ENCODE measurements around the gene TUSC2. TPM values are rescaled to one million over a fixed set of nuclear protein-coding genes. Genes with fewer than 3 reads are reported as not detected.

Gene TUSC2
- total and polyA plus RNA-seq, 10 of the 15 experiments (the other 5 are each of a cell fraction or from before 2014, with no cell fraction given), result 4.0 to 73.8 (median 34.3) TPM

DNA sequence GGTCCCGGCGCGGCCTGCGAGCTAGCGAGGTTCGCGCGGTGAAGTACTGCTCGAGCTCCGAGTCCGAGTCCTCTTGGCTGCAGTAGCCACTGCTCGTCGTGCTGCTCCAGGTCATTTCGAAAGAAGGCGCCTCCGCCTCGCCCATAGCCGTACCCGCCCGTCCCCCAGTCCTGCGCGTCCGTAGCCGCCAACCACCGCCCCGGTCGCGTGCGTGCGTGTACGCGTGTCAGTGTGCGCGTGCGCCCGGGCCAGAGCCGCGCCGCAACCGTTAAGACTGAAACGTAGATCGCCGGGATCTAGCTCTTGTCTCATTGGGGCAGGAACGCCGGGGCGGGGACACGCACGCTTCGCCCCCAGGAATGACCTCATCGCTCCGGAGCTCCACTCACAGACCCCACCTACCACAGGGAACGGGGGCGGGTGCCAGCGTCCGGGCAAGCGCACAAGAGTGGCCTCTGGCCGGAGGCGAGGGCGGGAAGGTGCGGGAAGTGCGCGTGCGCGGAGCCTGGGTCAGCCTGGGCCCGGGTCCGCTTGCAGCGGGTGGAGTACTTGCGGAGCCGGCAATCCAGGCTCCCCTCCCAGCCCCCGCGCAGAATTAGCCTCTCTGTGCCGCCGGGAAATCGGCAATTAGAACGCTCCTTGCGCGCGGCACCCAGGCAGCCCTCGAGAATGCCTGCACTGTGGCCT lies 9.3 kb upstream of the TUSC2 start (continued):
- TF ChIP-seq NKRF (conservative IDR thresholded peaks at IDR 0.05) (peak; percentile 98), TAF1 (IDR thresholded peaks at IDR 0.05; ENCODE audit: borderline replicate concordance, low read depth, low read length) (peak; percentile 13; the same call in 1 of the 2 replicates), ATF7 (IDR thresholded peaks at IDR 0.05; ENCODE audit: low read depth) (peak; percentile 98), SMAD5 (IDR thresholded peaks at IDR 0.05; ENCODE audit: low read depth) (peak; percentile 56; the same call in 1 of the 2 replicates), NR2F1 (conservative IDR thresholded peaks at IDR 0.05) (peak; percentile 68), MYB (IDR thresholded peaks at IDR 0.05; ENCODE audit: borderline replicate concordance, low read depth, low read length) (peak; percentile 78; the same call in 1 of the 2 replicates), POLR2A (IDR thresholded peaks at IDR 0.05; ENCODE audit: low read depth, low read length) (peak; percentile 92), SP1 (IDR thresholded peaks at IDR 0.05; ENCODE audit: low read depth, low read length) (peak; percentile 60), JUND (IDR thresholded peaks at IDR 0.05; ENCODE audit: low read depth, low read length) (peak; percentile 81), NBN (IDR thresholded peaks at IDR 0.05) (peak; percentile 48), RFX5 (IDR thresholded peaks at IDR 0.05; ENCODE audit: low read depth, low read length) (peak; percentile 19; the same call in 1 of the 2 replicates), BACH1 (IDR thresholded peaks at IDR 0.05; ENCODE audit: borderline replicate concordance) (peak; percentile 74), EGR1 (IDR thresholded peaks at IDR 0.05; ENCODE audit: borderline replicate concordance in 1 of 2, low read depth in 2 of 2, low read length in 2 of 2) (peak in 1 of 2 experiments; percentile 94; a peak in 2 of 3 replicates), HDAC6 (IDR thresholded peaks at IDR 0.05; ENCODE audit: unreplicated experiment) (no peak), ZNF207 (IDR thresholded peaks at IDR 0.05; ENCODE audit: borderline replicate concordance) (peak; percentile 62; the same call in 1 of the 2 replicates), TCF3 (IDR thresholded peaks at IDR 0.05; ENCODE audit: borderline replicate concordance, insufficient read depth, low read depth, low read length) (peak; percentile 46; the same call in 1 of the 2 replicates), POLR2AphosphoS2 (IDR thresholded peaks at IDR 0.05; ENCODE audit: low read depth, low read length) (0 out of 2 replicates have a peak, but pooled peaks have one; percentile 77), FOXK2 (IDR thresholded peaks at IDR 0.05) (no peak), HDGF (IDR thresholded peaks at IDR 0.05) (peak; percentile 95; the same call in 1 of the 2 replicates), GATAD2B (conservative IDR thresholded peaks at IDR 0.05; ENCODE audit: low read depth) (no peak; the same call in 1 of the 2 replicates), ZNF622 (IDR thresholded peaks at IDR 0.05) (no peak), MXI1 (IDR thresholded peaks at IDR 0.05; ENCODE audit: low read depth, low read length) (peak; percentile 93), TBL1XR1 (IDR thresholded peaks at IDR 0.05; ENCODE audit: low read depth, low read length) (0 out of 2 replicates have a peak, but pooled peaks have one; percentile 12), BHLHE40 (IDR thresholded peaks at IDR 0.05; ENCODE audit: borderline replicate concordance in 1 of 2, low read depth in 2 of 2, low read length in 1 of 2) (peak; percentile 98 to 100)
- TF ChIP-seq, protein P1, sequence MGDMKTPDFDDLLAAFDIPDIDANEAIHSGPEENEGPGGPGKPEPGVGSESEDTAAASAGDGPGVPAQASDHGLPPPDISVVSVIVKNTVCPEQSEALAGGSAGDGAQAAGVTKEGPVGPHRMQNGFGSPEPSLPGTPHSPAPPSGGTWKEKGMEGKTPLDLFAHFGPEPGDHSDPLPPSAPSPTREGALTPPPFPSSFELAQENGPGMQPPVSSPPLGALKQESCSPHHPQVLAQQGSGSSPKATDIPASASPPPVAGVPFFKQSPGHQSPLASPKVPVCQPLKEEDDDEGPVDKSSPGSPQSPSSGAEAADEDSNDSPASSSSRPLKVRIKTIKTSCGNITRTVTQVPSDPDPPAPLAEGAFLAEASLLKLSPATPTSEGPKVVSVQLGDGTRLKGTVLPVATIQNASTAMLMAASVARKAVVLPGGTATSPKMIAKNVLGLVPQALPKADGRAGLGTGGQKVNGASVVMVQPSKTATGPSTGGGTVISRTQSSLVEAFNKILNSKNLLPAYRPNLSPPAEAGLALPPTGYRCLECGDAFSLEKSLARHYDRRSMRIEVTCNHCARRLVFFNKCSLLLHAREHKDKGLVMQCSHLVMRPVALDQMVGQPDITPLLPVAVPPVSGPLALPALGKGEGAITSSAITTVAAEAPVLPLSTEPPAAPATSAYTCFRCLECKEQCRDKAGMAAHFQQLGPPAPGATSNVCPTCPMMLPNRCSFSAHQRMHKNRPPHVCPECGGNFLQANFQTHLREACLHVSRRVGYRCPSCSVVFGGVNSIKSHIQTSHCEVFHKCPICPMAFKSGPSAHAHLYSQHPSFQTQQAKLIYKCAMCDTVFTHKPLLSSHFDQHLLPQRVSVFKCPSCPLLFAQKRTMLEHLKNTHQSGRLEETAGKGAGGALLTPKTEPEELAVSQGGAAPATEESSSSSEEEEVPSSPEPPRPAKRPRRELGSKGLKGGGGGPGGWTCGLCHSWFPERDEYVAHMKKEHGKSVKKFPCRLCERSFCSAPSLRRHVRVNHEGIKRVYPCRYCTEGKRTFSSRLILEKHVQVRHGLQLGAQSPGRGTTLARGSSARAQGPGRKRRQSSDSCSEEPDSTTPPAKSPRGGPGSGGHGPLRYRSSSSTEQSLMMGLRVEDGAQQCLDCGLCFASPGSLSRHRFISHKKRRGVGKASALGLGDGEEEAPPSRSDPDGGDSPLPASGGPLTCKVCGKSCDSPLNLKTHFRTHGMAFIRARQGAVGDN (IDR thresholded peaks at IDR 0.05), result peak; percentile 62
- TF ChIP-seq, protein P2, sequence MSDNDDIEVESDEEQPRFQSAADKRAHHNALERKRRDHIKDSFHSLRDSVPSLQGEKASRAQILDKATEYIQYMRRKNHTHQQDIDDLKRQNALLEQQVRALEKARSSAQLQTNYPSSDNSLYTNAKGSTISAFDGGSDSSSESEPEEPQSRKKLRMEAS (IDR thresholded peaks at IDR 0.05; ENCODE audit: low read depth, low read length), result peak; percentile 77
